Stimulated activated CD4-positive, alpha-beta T cell treated with anti-CD3 and anti-CD28 coated beads, Interleukin-1b, Interleukin-23, amount 100 ng/mL, for 4 hours (primary cell): Measurements from ENCODE around the gene SLC36A4.
"Not testable (repeated sequence)": the region's sequence is repeated elsewhere in the genome, so short reads cannot be mapped to it uniquely, and the experiment has no call there.

ENCODE experiments used
- DNase-seq, 2 donors: peaks; one replicate each; pipeline ENCODE4 v3.0.0-alpha.2; 2020; ENCODE audit warnings: low read depth in 2 of 2

SLC36A4 gene

DNA sequence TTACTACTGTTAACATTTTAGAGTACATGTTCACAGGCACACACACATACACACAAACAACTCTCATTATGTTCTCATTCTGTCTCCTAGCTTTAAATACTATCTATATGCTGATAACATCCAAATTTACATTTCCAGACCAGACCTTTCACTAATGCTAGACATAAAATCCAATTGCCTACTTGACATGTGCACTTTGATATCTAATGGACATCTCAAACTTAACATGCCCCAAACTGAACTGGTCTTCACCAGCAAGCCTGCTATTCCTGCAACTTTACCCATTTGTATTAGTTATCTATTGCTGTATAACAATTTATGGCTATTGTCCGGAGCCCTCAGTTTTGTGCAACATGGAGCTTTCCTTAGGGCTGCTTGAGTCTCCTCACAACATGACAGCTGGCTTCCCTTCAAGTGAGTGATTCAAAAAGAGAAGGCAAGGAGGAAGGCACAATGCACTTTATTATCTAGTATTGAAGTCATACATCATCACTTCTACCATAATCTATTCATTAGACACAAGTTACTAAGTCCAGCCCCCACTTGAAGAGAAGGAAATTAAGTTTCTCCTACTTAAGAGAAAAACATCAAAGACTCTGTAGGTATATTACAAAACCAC, 3.0 kb downstream of the SLC36A4 start:
- DNase-seq = no peak

DNA sequence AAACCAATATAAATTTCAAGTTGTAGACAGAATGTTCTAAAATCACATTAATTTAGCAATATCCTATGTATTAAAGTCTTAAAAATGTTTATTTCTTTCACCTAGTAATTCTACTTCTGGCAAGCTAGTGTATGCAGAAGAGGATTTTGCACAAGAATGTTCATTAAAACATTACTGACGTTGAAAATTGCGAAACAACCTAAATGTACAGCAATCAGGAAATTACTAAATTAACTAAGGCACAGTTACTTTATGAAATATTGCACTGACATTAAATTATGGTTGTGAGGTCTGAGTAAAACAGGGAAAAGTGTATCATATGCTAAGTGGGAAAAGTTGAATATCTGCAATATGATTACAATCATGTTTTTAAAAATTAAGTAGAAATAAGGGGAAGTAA, 4.1 kb downstream of the SLC36A4 start:
- no peak for DNase-seq

DNA sequence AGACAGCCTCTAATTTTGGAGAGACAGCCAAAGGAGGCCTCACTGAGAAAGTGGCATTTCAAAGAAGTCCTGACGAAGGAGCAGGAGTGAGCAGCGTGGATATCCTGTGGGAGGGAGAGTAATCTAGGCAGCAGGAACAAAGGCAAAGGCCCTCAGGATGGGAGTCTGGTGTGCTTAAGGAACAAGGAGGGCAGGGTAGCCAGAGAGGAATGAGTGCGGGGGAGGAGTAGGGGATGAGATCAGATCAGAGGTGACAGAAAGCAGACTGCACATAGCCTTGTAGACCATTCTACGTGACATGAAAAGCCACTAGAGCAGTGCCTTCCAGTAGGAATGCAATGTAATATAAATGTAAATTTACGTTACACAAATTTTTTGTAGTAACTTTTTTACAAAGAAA, 5.6 kb downstream of the SLC36A4 start:
- DNase-seq = no peak

DNA sequence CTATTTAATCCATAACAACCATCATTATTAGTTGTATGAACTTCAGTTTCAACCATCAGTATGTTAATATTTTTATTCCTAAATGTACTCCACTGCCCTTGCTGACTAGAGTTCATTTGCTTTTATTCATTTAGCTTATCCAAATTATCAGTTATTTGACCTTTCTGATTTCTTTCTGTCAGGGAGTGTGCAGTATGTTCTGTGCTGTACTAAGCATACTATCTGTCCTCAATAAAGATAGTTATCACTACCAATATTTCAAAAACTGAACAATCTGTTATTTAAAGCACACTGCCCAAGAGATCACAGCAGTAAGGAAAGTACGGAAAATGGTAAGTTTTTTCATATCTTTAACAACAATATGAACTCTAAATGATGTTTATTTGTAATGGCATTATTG, 8.3 kb downstream of the SLC36A4 start:
- DNase-seq = no peak

DNA sequence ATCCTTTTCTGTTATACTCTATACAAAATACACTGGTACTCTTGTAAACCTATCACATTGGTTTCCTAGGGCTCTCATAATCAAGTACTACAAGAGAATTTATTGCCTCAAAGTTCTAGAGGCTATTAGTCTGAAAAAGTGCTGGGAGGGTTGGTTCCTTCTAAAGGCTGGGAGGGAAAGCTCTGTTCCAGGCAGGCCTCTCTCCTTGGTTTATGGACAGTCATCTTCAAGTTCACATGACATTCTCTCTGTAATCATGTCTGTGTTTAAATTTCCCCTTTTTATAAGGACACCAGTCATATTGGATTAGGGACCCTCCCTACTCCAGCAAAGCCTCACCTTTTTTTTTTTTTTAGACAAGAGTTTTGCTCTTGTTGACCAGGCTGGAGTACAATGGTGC, 9.1 kb downstream of the SLC36A4 start:
- DNase-seq = no peak

DNA sequence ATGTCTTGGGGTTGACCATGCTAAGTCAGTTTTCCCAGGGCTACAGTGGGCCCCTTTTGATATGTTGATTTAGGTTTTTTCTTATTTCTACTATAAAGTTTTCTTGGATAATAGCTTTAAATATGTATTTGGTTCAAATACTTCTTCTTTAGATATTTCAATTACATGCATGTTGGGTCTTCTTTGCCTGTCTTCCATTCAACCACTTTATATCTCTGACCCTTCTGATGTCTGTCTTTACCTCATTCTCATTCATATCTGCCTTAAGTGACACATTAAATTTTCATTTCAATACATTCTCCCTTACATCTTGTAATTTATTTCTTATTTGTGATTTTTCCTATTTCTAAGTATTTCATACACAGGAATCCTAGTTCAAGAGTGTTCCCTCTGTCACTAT, 10.5 kb downstream of the SLC36A4 start:
- no peak for DNase-seq

DNA sequence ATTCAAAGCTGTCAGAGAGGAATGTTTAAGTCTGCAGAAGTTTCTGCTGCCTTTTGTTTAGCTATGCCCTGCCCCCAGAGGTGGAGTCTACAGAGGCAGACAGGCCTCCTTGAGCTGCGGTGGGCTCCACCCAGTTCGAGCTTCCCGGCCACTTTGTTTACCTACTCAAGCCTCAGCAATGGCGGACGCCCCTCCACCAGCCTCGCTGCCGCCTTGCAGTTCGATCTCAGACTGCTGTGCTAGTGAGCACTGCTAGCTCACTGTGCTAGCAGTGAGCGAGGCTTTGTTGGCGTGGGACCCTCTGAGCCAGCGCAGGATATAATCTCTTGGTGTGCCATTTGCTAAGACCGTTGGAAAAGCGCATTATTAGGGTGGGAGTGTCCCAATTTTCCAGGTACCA, 19.9 kb downstream of the SLC36A4 start:
- DNase-seq = not testable (repeated sequence)

DNA sequence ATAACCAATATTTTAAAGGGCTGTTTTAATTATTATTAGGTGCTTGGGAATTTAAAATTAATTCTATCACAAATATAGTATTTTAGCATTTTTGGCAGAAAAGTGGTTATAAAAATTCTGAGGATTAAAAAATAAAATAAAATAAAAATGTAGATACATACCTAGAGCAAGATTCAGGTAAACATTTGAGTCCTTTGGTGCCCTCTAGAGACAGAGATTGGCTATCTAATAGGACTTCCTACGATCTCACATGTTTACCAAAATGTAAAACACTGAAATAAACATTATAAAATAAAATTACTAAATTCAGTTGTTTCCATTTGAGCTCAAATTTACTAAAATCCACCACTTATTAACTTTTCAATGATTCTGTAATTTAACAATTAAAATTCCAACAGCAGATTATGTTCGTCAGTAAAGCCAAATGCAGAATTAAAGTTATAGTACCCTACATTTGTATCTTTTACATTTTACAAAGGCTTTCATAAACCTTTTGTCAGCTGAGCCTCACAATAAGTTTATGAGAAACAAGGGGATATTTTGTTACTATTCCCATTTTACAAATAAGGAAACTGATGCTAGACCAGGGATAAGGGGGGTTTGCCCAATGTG, 27.7 kb downstream of the SLC36A4 start:
- DNase-seq = no peak

DNA sequence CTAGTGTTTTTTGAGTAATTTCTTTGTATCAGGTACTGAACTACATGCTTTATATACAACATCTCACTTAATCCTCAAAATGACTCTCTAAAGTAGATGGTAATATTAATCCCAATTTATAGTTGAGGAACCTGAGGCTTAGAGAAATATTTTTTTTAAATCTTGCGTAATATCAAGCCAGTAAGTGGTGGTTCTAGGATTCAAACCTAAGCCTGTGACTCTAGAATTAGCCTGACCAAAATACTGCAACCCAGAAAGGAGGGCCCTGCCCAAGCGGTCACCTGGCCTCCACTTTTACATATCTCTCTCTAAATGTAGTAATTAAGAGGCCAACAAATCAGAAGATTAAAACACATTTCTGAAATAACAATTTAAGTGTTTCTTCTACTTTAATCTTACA, 28.6 kb downstream of the SLC36A4 start:
- no peak for DNase-seq

DNA sequence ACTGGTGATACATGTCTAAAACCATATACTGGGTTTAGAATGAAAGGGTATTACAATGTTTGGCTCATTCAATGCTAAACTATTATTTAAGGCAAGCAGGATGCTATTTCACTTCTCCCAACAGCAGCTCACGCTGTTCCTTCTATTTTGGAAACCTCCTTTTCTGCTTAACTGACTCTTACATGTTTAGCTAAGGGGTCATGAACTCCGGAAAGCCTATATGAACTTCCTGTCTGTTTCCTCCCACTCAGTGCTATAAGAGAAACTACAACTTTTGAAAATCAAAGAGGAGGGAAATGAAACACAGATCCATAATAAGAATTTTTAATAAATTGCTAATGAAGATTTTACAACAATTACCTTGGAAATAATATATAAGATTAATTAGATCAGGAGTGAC, 30.9 kb downstream of the SLC36A4 start:
- DNase-seq = no peak

DNA sequence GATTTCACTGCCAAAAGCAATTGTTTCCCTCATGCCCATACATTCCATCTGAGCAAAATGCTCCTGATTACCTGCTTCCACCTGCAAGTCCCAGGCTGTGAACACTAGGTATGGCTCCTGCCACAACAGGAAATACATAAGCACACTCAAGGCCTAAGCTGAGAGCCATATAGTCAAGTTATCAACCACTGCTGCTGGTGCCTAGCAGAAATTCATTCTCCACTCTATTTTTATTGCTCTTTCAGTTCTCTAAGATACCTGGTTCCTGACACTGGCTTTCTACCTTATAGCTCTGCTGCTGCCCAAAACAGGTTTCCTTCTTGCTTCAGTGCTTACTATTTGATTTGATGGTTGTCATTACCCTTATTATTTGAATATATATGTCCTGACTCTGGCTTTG, 31.6 kb downstream of the SLC36A4 start:
- DNase-seq = no peak

DNA sequence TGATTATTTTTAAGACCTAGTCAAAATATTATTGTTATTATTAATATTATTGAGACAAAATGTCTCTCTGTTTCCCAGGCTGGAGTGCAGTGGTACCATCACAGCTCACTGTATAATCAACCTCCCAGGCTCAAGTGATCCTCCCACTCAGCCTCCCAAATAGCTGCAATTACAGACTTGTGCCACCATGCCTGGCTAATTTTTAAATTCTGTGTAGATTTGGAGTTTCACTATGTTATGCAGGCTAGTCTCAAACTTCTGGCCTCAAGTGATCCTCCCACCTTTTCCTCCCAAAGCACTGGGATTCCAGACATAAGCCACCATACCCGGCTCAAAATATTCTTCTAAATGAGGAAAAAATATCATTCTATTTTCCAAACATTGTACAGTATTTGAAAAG, 37.0 kb downstream of the SLC36A4 start:
- no peak for DNase-seq

DNA sequence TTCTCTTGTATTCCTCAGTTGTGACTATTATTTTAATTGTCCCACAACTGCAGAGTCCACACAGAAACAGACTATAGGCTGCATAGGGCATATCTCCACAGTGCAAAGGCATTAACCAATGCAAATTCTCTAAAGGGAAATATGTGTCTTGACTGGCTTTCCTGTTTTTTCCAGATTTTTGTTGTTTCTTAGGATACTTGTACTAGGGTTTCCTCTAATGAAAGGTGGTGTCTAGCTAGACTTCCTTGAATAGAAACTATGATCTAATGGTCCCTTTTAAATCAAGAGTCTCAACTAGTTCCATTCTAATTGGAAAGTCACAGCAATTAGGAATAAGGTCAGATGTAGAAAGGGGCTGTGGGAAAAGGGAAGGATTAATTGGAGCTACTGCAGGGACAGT, 37.6 kb downstream of the SLC36A4 start:
- no peak for DNase-seq

DNA sequence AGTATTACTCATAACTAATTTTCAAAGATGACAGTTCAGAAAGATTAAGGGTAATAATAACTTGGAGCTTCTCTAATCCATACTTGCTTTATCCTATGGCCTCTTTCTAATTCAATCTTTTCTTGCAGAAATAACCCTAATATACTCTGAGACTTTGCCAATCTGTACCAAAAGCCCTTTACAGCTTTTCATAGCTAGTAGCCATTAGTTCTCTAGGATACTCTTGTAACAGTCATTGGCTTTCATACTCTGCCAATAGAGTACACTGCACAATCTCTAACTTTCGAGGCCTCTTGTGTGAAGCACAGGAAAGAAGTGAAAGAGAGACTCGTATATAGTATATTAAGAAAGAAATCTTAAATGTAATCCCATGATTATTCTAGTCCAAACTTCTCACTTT, 38.1 kb downstream of the SLC36A4 start:
- DNase-seq = no peak

DNA sequence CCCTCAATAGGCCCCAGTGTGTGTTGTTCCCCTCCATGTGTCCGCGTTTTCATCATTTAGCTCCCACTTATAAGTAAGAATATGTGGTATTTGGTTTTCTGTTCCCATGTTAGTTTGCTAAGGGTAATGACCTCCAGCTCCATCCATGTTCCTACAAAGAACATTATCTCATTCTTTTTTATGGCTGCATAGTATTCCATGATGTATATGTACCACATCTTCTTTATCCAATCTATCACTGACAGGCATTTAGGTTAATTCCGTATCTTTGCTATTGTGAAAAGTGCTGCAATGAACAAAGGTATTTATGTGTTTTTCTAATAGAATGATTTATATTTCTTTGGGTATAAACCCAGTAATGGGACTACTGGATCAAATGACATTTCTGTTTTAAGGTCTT, 42.1 kb downstream of the SLC36A4 start:
- no peak for DNase-seq

DNA sequence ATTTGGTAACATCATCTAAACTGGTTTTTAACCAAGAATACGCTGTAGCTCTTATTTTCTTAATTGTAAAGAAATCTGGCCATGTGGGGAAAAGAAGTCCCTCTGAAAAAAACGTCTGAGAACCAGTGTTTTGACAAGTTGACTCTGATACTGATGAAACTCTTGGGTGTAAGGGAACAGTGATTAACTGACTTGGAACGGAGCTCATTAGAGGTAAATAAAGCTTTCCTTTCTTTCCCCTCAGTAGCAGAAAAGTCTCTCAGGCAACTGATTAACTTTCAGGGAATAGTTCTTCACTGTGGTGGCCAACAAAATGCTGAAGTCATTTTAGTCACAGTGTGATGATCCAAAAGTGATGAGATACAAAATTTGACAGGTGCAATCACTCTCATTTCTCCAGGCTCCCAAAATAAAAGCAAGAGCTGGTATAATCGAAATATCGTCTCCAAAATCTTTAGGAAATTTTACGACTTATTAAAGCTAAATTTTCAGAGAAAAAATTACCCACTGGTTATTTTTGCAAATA, 52.3 kb downstream of the SLC36A4 start:
- no peak for DNase-seq

DNA sequence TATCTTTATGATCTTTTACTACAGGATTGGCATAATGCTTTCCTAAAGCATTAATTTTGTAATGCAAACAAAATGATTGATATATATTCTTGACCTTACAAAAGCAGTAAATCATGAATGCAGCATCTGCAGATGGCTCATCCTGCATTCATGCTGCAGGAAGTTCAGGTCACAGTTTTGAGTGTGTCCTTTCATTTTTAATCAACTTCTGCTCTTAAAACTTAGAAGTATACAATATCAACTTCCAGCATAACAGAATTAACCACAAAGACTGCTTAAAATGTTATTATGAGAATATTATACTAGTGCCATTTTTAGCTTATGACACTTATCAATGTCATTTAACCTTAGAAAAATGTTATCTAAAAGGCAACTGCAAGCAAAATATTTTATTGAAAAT, 54.0 kb downstream of the SLC36A4 start:
- no peak for DNase-seq

DNA sequence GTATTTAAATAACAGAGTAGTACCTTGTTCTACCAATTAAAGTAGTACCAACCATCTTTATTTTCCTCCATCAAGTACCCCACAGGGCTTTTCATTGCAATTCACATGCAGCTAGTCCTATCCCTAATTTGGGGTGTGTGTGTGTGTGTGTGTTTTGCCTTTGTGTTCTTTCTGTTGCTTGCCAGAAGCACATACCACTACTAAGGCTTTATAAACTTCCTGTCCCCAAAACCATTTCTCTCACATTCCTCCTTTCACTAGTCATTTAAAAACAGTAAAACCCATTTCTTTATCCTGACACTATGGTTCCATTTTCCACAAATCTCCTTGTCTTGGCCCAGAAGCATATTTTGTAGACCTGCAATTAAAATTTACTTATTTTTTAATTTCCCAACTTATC, 54.6 kb downstream of the SLC36A4 start:
- DNase-seq = no peak

DNA sequence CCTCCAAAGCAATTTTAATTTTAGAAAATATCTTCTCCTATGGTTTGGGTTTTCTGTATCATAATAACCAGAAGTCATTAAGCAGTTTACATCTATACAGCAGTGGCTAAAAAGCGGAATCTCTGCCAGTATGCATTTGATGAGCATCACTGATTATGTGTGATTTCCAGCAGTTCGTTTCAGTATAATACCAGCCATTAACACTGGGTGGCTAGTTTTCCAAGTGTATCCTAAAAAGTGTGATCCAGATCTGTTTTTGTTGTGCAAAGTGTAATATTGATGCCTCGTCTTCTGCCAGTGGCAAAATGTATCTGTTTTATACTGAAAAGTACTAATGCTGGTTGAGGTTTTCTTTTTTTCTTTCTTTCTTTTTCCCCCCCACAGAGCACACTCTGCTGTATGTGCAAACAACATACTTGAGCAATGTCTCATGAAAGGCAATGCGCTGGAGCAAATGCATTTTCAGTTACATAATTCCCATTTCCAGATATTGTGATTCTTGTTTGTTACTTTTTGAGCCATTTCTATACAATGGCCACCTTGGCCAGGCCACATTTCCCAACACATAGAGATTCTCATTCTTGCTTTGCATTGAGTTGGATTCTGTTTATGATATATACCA, 64.2 kb downstream of the SLC36A4 start:
- DNase-seq = no peak

DNA sequence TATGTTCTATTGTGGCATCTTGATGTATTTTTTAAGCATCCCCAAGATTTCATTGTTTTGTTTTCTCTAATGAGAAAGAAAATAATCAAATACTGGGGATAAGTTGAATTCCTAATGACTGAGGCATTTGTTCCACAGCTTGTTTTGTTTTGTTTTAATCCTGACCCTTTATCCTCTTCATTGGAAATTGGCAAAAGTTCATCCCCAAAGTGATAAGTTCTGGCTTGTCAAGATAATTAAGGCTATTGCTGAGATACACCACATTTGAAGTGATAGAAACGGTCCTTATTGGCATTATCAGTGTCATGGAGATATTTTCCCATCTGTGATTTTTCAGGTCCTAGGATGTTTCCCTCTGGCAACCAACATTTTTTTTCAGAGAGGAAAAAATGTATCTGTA, 65.0 kb downstream of the SLC36A4 start:
- no peak for DNase-seq

DNA sequence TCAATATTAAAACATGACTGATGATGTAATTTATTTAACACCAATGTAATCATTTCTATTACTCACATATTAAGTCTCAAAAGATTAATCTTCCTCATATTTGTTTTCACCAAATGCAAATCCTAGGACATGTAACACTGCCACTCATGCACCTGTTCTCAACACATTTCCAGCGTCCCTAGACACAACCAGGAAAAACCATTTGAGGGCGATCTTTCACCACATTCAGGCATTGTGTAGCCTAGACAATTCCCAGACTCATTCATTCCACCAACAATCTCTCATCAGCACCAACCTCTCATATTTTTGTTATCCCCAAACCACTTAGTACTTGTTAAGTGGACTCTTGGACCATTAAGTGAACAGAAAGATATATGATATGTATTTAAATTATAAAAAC, 66.1 kb downstream of the SLC36A4 start:
- no peak for DNase-seq

DNA sequence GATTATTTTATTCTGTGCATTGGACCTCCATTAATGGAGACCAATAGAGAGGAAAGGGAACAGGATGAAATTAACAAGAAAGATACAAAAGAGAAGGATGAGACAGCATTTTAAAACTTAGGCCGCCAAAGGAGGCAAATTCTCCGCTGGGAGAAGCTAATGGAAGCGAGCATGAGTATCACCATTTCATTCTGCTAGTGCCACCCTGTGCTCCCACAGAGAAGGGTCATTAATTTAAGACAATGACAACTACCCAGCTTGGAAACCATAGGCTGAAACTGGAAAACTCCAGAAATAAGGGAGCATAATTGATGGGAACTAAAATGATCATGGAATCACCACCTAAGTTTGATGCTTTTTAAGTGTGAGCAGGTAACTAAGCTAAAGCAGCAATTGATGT, 69.2 kb downstream of the SLC36A4 start:
- DNase-seq = no peak

DNA sequence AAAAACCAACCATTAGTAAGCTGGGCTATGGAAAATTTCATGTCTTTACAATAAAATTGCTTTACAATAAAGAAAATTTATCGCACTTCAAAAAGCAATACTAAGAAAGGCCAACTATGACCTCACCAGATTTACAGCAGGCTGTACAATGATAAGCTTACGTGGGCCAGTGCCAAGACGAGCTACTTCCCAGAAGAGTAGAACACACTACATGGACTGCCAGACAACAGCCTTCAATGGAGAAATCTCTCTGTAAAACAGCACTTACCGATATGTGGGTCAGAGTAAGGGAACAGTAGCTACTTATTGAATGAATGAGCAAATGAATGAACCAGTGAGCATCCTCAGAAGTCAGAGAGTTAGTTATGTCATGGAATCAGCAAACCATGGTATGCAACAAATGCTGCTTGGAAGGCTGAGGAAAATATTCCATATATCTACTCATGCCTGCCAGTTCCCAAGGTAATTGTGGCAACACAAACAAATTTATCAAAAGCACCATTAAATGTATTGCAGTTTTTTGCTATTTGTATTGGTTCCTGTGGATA, 74.4 kb downstream of the SLC36A4 start:
- DNase-seq = no peak
